GM18951 (cell line): Measurements from ENCODE around the gene RSBN1L.

Source experiments
- POLR2A ChIP-seq: IDR thresholded peaks from 4 replicates; pipeline ENCODE4 v1.6.1; 2011; ENCODE audit warnings: mild to moderate bottlenecking; ENCODE audit not compliant: insufficient read length, insufficient read depth; ENCODE audit errors: extremely low read depth
- in situ Hi-C: fragments of 300-500 bp; cut with MboI; formaldehyde crosslinking; loops from one replicate; pipeline ENCODE4 v1.12.0; 2022; ENCODE audit warnings: low sequenced_read_pairs, mixed read lengths, inconsistent platforms; ENCODE audit not compliant: unreplicated experiment

RSBN1L gene

DNA sequence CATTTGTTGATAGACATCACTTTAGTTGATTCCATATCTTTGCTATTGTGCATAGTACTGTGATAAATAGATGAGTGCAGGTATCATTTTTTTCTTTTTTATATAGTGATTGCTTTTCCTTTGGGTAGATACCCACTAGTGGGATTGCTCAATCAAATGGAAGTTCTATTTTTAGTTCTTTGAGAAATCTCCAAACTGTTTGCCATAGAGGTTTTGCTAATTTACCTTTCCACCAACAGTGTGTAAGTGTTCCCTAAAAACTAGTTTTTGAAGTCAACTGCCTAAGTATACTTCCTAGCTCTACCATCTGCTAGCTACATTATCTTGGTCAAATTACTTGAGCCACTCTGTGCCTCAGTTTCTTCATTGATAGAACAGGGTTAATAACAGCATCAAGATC lies 31.5 kb upstream of the RSBN1L start:
- no peak for TF ChIP-seq POLR2A
- in situ Hi-C loops: loop anchor here (10.0 to 25.0 kb wide), 2 partner anchors 273 to 370 kb away; no protein-coding TSS in a partner anchor

GRCh38 chr7:77665161-77665560 lies 31.1 kb upstream of the RSBN1L start:
- TF ChIP-seq POLR2A: no peak
- in situ Hi-C loops: loop anchor here (10.0 to 25.0 kb wide), 2 partner anchors 272 to 370 kb away; no protein-coding TSS in a partner anchor

DNA sequence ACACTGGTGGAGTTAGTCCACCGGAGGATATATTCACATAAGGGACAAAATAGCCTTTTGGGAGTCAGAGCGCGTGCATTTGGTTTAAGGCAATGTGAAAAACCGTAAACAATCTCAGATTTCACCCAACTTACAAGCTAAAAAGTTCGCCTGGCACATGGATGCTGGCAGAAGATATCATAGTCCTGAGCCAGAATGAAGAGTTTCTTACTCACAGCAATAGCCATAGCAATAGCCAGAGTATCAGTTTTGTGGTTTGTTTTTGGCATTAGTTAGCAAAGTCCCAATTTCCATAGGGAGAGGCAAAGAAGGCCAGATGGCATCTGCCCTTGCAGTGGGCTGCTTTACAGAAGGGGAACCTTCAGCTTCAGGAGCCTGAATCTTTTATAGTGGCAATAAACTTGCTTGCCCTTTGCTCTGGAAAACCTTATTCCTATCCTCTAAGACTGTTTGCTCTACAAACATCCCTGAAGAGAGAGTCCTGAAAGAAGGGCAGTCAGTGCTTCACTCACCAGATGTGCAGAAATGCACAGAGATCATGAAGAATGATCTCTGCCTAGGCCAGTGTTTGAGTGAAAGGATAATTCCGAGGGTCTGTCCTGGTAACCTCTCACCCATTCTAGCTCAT lies 28.7 kb upstream of the RSBN1L start:
- TF ChIP-seq POLR2A: no peak
- in situ Hi-C loops: loop anchor here (10.0 to 25.0 kb wide), 2 partner anchors 270 to 367 kb away; no protein-coding TSS in a partner anchor

DNA sequence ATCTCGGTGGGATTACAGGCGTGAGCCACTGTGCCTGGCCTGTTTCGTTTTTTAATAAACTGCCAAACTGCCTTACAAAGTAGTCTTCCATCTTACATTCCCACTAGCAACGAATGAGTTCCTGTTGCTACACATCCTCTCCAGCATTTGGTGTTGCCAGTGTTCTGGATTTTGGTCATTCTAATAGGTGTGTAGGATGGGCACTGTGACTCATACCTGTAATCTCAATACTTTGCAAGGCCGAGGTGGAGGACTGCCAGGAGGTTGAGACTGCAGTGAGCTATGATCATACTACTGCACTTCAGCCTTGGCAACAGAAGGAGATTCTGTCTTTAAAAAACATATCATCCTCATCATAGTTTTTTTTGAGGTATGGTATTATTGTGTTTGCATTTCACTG lies 21.4 kb upstream of the RSBN1L start:
- no peak for TF ChIP-seq POLR2A
- in situ Hi-C loops: loop anchor here (25.0 kb wide), 1 partner anchor 262 kb away; no protein-coding TSS in a partner anchor

GRCh38 chr7:77679608-77680007 lies 16.7 kb upstream of the RSBN1L start:
- in situ Hi-C loops: no loop called here
- TF ChIP-seq POLR2A: no peak

DNA sequence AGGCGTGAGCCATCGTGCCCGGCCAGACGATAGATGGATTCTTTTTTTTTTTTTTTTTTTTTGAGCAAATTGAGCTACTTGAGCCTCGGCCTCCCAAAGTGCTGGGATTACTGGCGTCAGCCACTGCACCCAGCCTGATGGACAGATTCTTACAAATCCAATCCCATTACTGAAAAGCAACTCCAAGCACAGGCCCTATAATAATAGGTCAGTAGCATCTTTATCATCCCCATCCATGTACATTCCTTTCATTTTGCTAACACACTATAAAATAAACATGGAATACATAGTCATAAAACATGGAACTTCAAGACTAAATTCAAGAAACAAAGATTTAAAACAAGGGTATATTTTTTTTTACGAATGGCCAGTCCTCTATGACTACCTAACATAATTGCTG lies 16.0 kb upstream of the RSBN1L start:
- no peak for TF ChIP-seq POLR2A

GRCh38 chr7:77684030-77684429 lies 12.2 kb upstream of the RSBN1L start:
- TF ChIP-seq POLR2A: no peak

More for the DNA sequence above, 16.0 kb upstream of the RSBN1L start:
- in situ Hi-C loops: no loop called here

DNA sequence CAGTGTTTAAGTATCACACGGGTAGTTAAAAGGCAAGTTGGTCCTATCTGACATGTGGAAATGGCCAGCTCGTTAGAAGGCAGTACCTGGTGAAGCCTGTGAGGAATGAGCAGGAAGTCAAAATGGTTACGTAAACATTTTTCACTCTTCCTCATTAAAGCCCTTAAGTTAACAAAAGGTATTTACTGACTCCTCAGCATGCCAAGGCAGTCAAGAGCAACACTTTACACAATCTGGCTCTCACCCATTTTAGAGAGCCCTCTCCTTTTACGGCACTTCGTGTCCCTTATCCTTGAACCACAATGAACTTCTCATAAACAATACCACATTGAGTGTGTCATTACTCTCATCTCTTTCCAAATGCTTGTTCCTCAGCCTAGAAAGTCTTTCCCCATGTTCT lies 11.0 kb upstream of the RSBN1L start:
- in situ Hi-C loops: no loop called here
- TF ChIP-seq POLR2A: no peak

More at GRCh38 chr7:77684030-77684429, 12.2 kb upstream of the RSBN1L start:
- in situ Hi-C loops: no loop called here

DNA sequence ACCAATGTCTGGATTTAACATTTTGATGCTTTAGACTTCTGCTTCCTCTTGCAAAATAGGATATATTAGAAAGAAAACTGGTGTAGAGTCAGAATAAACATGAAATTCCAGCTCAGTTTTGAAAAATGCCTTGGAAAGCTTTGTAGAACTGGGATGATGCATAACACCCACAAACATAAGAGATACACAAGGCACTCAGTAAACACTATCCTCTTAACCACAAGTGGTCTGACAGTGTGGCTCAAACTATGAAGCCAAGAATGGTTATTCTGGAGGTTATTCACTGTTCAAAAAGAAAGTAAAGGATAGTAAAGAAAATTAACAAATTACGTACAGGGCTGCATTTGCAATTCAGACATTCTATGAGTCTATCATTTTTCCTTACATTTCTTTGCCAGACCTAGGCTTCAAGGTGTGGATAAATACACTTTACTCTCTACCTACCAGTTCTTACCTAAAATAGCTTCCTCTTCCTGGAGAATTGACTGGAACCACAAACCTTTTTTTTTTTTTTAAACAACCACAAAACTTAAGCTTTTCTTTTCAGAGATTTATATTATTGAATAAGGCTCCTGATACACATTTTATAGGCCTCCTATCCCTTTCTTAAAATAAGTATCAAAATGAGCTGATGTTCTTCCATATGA lies 9.0 kb upstream of the RSBN1L start:
- in situ Hi-C loops: no loop called here

DNA sequence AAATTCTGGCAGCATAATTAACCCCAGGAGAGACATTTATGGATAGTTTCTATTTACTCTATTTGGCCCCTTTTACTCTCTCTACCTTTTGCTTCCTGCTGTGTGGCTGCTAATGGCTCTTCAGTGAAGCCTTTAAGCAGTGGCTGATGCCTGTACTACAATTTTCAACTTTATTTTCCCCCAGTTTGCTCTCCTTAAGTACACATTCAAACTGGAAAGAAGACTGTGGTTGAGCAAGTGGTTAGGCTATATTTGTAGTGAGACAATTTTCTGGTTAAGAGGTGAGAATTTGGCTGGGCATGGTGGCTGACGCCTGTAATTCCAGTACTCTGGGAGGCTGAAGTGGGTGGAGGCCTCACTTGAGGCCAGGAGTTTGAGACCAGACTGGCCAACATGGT lies 8.5 kb upstream of the RSBN1L start:
- in situ Hi-C loops: no loop called here
- no peak for TF ChIP-seq POLR2A

More for the DNA sequence above, 9.0 kb upstream of the RSBN1L start:
- no peak for TF ChIP-seq POLR2A

DNA sequence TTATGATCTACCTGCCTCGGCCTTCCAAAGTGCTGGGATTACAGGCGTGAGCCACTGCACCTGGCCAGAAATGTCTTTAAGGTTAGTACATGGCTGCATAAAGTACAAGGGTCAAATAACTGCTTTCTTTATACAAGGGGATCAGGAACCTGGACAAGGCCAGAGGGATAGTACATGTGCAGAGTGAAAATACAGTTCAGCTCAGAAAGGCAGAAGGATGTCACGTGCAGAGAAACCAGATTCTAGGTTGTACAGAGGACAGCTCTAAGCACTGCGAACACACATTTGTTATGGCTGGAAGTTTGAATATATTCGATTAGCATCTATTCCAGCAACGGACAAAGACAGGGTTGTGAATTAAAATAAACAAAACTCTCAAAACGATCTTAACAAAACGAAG lies 6.0 kb upstream of the RSBN1L start:
- no peak for TF ChIP-seq POLR2A
- in situ Hi-C loops: no loop called here

GRCh38 chr7:77691892-77692491 lies 4.3 kb upstream of the RSBN1L start:
- TF ChIP-seq POLR2A: no peak
- in situ Hi-C loops: no loop called here

DNA sequence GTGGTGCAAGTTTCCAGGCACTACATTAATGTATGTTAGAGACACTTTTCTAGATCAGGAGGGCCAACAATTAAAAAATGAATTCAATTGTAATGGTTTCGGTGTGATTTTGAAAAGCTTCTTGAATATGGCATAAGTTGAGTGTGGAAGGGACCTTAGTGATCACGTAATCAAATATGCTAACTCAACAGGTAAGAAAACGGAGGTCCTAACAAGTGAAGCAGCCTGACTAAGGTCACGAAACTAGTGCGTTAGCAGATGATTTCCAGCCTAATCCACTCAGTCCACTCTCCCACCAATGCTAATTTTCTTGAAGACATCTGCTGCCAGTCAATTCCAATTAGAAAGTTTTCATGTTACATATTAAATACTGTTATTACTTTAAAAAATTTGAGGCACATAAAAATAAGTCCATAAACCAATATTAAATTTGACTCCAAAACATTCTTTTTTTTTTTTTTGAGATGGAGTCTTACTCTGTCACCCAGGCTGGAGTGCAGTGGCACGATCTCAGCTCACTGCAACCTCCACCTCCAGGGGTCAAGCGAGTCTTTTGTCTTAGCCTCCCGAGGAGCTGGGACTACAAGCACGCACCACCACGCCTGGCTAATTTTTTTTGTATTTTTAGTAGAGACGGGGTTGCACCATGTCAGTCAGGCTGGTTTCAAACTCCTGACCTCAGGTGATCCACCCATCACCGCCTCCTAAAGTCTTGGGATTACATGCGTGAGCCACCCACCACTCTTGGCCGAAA lies 2.3 kb upstream of the RSBN1L start:
- in situ Hi-C loops: no loop called here
- no peak for TF ChIP-seq POLR2A

DNA sequence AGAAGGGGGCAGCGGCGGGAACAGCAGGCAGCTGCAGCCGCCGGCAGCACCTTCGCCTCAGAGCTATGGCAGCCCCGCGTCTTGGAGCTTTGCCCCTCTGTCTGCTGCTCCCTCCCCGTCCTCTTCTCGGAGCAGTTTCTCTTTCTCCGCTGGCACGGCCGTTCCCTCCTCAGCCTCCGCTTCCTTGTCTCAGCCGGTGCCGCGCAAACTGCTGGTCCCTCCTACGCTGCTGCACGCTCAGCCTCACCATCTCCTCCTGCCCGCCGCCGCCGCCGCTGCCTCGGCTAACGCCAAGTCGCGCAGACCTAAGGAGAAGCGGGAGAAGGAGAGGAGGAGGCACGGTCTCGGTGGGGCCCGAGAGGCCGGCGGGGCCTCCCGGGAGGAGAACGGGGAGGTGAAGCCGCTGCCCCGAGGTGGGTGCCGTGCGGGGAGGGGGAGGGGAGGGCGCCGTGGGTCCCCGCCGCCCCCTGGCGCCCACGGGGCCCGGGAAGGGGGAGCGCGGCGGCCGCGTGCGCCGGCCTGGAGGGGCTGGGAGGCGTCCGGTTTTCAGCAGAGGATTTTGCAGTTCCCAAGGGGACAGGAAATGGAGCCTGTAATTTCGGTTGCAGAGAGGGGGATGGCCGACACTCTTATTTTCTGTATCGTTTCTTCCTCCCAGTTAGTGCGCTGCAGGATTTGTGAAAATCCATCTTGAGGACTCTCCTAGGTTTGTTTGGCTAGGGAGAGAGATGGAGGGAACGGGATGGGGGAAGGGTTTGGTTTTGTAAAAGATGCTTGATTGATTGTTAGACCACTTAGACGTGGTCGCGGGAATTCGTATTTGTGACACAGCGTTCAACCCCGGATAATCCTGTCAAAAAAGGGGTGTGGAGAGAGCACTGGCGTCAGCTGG lies 630 bp downstream of the RSBN1L start:
- TF ChIP-seq POLR2A: no peak
- in situ Hi-C loops: no loop called here
